Suprapubic skin (tissue), 4 donors: ENCODE measurements around the gene GSK3B.

ENCODE experiments used
- POLR2A ChIP-seq, 2 donors: fragments of 450-650 bp; IDR thresholded peaks; one replicate each; pipeline ENCODE4 v1.6.1; 2017; ENCODE audit warnings: antibody characterized with exemption in 2 of 2, mild to moderate bottlenecking in 2 of 2, moderate library complexity in 2 of 2
- POLR2AphosphoS5 ChIP-seq, 3 donors: sonication (generic); formaldehyde crosslinking; IDR thresholded peaks; one replicate each; pipeline ENCODE4 v1.6.1; 2017; ENCODE audit warnings: antibody characterized with exemption in 3 of 3
- TF ChIP-seq, protein P1 (sequence below), 2 donors: fragments of 200-600 bp in 1 of 2; fragments of 450-650 bp in 1 of 2; sonication (generic) in 1 of 2; IDR thresholded peaks; one replicate each; pipeline ENCODE4 v1.5.1; 2016 to 2019; ENCODE audit warnings: antibody characterized with exemption in 2 of 2, mild to moderate bottlenecking in 1 of 2, moderate library complexity in 1 of 2

DNA sequence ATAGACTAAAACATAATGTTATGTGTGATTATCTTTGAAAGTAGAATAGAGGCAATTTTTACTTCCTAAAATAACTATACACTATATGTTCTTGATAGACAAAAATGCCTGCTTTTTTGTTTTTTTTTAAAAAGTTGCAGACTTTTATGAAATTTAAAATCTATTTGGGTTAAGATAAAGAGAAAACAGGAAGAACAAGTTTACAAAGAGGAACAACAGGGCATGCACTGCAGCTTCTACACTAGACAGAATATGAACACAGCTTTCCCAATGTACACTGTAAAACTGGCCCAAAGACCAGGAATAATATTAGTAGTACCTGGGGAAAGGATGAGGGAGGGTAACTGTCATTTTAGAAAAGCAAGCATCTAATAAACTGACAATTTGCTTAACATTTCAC lies 258.7 kb downstream of the GSK3B start:
- TF ChIP-seq, protein P1, sequence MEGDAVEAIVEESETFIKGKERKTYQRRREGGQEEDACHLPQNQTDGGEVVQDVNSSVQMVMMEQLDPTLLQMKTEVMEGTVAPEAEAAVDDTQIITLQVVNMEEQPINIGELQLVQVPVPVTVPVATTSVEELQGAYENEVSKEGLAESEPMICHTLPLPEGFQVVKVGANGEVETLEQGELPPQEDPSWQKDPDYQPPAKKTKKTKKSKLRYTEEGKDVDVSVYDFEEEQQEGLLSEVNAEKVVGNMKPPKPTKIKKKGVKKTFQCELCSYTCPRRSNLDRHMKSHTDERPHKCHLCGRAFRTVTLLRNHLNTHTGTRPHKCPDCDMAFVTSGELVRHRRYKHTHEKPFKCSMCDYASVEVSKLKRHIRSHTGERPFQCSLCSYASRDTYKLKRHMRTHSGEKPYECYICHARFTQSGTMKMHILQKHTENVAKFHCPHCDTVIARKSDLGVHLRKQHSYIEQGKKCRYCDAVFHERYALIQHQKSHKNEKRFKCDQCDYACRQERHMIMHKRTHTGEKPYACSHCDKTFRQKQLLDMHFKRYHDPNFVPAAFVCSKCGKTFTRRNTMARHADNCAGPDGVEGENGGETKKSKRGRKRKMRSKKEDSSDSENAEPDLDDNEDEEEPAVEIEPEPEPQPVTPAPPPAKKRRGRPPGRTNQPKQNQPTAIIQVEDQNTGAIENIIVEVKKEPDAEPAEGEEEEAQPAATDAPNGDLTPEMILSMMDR (IDR thresholded peaks at IDR 0.05) = no peak
- TF ChIP-seq POLR2AphosphoS5 (IDR thresholded peaks at IDR 0.05) (no peak), POLR2A (IDR thresholded peaks at IDR 0.05) (no peak)
